ENCODE data around the gene ZNF678.
"Not testable (repeated sequence)": the region's sequence is repeated elsewhere in the genome, so short reads cannot be mapped to it uniquely, and the experiment has no call there.

The ZNF678 gene

DNA sequence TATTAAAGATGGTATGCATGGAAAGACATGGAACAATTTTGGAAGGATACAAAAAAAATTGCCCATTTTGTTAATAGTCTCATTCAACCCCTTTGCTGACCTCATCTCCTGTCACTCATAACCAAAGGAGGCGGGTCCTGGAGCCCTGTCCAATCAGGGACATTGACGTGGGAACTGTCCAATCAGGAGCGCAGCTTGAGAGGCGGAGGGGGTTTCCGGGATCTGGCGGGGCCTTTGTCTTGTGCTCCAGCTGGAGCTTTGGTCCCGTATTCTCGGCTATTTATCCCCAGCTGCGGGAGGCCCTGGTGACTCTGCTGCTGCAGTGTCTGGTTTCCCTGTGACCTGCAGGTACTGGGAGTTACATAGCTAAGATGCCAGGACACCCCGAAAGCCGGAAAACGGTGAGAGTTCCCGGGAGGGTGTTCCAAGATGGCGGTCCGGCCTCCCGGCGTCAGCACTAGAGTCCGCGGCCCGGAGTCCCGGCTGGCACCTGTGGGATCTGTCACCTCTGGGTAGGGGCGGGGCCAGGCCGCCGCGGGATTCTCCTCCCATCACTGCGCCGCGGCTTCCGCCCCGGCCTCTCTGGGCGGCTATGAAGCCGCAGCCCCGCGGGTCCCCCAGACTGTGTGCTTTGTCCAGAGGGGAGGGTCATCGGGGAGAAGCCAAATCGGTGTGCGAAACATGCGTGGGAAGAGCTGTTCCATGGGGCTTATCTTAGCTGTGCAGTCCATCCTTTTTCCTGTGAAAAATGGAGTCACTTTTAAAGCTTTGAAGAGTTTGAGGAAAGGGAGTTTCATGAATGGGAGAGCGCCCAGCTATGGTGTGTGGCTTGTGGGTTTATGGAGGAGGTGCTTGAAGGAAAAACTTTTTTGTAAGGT lies at the start of gene ZNF678:
ZNF678 (plus strand) TSS at position 233 of the 878 bp plus-strand sequence. CDS start 87,436 bp downstream, outside the sequence.
- DNase-seq: peak; percentile 73

DNA sequence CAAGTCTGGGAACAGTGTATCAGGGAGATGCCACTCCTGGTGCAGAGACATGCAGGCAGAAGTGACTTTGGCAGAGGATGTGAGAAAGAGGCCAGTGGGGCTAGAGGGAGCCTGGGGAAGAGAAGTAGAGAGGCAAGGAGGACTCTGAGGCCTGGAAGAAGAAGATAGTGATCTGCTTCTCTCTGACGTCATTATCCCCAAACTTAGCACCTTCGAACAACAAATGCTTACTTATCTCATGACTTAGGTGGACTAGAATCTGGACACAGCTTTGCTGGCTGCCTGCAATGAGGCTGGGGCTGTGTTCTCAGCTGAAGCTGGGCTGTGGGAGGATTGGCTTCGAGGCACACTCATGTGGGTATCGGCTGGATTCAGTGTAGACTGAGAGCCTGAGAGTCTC lies 44.5 kb upstream of the ZNF678 start:
- DNase-seq: no peak

DNA sequence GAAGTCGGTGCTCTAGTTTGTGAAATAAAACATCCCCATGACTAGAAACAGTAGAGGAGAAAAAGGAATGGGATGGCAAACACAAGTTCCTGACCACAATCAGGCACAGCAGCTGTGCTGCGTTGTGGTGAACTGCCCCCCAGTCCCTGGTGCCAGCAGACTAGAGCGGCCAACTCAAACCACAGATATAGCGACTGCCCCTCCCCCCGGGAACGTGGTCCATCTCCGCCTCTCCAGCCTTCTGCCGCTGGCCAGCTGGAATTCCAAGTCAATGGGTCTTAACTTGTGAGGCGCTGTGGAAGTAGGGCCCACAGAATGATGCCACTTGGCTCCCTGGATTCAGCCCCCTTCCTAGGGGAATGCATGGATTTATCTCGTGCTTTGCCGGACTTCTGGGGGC lies 41.6 kb upstream of the ZNF678 start:
- no peak for DNase-seq

DNA sequence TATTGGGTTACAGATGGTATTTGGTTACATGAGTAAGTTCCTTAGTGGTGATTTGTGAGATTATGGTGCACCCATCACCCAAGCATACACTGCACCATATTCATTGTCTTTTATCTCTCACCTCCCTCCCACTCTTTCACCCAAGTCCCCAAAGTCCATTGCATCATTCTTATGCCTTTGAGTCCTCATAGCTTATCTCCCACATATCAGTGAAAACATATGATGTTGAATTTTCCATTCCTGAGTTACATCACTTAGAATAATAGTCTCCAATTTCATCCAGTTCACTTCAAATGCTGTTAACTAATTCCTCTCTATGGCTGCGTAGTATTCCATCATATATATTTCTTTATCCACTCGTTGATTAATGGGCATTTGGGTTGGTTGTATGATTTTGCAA lies 36.8 kb upstream of the ZNF678 start:
- no peak for DNase-seq

DNA sequence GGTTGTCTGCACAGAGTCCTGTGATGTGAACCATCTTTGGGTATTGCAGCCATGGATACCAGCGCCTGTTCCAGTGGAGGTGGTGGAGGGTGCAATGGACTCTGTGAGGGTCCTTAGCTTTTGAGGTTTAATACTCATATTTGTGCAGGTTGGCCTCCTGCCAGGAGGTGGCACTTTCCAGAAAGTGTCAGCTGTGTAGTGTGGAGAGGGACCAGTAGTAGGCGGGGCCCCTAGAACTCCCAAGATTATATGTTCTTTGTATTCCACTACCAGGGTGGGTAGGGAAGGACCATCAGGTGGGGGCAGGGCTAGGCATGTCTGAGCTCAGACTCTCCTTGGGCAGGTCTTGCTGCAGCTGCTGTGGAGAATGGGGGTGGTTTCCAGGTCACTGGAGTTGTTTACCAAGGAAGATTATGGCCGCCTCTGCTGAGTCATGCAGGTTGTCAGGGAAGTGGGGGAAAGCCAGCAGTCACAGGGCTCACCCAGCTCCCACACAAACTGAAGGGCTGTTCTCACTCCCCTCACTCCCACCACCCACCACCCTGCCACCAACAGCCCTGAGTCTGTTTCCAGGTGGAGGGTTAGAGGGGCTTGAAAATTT lies 31.2 kb upstream of the ZNF678 start:
- no peak for DNase-seq

DNA sequence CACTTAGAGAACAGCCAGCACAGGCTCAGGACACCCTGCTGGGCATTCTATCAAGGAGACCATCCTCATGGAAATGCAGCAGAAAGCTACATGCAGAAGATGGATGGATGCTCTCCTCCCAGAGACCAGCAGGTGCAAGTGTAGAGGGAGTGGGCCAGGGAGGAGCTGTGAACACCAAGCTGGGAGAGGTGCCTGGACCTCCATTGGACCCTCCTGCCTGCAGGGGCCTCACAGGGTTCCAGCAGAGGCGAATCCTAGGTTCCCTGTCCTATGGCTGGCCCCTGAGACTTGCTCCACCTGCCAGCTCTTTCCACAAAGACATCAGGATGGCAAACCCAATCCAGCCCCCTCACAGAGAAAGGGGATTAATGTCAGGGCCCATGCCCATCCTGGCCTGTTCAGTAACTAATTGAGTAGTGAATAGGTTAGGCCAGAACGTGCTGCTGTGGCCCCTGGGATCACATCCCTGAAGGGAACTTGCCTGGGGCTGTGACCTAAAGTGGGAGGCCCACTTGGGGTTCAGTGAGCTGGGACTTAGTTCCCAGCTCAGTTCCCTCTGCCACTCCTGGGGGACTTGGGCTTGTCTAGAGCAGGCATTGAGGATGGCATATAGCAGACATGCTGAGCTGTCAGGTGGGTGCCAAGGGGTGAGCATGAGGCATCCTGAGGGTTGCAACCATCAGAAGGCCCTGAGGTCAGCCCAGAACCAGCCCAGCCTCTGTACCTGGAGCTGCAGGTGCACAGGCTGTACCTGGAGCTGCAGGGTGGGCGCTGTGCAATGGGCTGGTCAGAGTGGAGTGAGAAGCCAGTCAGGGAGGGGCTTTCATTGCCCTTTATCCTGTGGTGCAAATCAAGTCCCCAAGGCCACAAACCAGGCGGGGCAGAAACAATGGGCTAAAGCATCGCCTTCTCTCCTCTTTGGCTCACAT lies 22.9 kb upstream of the ZNF678 start:
- DNase-seq: no peak

DNA sequence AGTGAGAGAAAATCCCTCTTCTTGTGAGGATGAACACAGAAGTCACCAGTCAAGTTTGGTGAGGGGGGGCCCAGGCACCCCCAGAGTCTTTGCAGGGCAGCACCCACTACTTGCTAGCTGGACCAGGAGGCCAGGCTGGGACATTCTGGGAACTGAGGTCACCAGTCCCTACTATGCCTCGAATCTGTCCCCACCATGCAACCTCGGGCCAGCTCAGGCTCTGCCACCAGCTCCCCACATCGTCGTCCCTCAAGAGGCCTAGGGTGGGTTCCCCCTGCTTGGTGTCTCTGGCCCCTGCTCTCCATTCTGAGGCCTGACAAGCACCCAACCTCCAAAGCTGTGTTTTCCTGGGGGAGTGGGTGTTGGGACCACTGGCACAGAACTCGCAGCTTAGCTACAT lies 22.2 kb upstream of the ZNF678 start:
- no peak for DNase-seq

DNA sequence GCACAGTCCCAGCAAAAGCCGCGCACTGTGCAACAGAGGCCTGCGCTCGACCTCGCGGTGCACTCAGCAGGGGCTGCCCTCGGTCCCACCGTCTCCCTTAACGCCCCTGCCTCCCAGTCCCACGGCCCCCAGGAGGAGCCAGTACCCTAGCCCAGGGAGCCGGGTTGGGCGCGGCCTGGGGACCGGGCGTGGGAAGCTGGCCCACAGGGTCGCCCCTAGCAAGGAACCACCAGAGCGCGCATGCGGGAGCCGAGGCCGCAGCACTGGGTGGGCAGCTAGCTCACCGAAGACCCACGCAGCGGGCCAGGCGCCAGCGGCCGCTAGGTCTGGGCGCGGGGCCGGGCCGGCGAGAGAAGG lies 21.6 kb upstream of the ZNF678 start:
- no peak for DNase-seq

DNA sequence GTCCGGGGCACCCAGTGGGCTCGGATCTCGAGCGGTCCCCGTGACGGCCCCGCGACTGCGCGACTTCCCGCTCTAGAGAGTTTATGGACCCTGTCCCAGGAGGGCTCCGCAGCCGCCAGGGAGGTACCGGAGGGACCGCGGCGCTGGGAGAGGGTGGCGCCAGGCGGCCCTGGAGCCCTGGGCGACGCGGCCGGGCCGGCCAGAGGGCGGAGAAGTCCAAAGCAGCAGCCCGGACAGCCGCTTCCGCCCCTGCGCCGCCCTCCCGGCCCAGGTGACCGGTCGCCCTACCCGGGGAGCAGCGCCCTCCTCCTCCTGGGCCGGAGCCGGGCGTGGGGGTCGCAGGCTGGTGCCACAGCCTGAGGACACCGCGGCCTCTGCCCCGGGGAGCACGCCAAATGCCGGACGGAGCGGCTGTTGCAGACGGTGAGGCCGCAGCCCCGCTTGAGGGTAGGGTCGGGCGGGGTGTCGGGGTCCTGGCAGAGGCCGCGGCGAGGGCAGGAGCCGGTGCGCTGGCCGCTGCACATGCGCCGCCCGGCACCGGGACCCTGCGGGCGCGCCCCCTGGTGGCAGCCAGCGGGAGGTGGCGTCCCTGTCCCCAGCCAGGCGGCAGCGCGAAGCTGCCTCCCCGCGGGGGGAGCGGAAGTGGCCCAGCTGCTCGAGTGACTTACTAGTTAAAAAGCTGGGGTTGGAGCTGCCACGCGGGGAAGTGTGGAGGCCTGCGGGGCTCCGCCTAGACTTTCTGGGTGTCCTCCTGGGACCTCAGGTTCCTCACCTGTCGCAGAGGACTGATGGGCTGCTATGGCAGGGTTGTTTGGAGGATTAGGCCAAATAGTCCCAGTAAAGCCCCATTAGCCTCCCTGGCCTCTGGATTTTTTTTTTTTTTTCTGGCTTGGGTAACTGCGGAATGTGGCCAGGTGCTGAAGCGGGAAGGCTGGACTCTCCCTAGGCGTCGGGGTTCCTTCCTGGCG lies 20.9 kb upstream of the ZNF678 start:
- peak; percentile 9 for DNase-seq

DNA sequence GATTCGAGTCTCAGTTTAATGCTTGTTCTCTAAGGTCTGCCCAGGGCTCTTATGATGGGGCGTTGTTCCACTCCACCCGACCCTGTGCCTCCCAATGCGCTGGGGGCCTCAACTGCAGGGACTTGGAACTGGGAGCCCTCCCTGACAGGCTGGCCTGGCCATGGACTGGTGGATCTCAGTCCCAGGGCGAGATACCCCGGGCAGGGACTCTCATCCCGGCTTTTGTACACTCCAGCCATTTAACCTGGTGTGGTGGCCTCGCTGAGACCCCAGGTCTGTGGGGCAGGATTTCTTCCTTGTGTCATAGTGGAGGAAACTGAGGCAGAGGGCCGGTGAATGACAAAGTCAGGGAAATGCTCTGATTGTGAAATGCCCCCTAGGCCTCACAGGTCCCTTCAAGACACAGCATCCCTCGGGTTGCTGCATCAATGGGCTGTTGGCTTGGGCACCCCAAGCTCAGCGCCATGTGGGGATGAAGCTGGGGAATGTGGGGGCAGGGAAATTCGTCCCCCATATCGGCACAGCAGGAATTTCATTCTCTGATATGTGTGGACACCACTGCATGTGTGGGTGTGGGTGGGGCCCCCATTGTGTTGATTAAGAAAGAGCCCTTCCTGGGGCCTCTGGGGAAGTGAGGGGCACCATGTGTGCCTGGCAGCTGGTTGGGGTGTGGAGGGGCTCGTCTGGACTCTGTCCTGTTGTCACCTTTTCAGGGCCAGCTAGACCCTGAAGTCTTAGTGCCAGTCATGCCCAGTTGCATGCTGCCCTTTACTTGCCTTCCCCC lies 19.9 kb upstream of the ZNF678 start:
- DNase-seq: no peak

DNA sequence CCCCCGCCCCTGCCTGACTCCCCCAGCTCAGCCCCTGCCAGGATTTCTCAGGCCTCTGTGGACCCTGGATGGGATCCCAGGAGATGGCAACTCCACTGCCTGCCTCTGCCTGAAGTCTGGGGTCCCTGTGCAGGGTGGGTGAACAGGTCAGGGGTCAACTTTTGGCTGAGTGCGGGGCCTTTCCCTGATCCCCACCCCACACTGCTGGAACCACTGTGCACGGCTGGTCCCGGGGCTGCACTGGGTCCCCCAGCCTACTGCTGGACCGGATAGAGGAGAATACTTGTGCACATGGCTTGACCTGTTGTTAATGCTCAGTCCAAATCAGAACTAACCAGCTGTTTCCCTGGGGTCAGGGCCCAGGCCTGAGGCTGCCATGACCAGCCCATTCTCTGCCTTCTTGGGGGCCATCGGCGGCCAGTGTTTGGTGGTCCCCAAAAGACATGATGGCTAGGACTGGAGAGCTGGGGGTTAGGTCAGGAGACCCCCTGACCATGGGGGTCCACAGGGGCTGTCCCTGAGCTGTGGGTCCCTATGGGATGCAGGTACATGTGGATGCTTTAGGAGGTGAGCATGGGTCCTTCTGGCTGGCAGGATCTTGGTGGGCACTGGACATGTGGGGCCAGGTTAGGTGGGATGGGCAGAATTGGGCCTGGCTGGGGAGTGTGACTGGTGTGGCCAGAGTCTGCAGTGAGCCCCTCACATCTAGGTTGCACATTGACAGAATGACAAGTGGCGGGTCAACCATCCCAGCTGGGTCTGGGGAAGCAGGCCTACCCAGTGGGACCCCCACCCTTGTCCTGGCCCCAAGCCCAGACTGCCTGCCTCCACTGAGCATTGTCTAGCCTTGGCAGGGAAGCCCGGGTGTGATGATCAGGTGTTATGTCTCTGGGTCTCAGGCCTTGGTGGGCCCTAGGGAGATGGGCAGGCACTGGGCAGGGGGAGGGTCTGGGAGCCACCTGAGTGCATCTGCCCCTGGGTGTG lies 19.0 kb upstream of the ZNF678 start:
- DNase-seq: no peak

DNA sequence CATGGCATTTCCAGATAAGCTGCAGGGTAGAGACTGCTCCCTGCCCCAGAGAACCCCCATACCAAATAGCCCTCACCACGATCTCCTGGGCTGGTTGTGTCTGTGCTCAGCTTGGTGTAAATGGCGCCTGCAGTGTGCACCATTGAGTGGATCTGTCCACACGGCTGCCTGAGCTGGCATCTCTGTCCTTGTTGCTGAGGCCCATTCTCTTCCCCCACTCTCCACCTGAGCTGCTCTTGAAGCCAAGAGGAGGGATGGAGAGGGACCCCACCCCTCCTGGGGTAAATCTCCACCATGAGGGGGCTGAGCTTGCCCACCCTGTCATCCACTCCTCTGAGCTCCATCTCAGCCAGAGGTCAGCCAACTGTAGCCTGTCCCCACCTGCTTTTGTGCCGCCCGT lies 18.0 kb upstream of the ZNF678 start:
- DNase-seq: no peak

DNA sequence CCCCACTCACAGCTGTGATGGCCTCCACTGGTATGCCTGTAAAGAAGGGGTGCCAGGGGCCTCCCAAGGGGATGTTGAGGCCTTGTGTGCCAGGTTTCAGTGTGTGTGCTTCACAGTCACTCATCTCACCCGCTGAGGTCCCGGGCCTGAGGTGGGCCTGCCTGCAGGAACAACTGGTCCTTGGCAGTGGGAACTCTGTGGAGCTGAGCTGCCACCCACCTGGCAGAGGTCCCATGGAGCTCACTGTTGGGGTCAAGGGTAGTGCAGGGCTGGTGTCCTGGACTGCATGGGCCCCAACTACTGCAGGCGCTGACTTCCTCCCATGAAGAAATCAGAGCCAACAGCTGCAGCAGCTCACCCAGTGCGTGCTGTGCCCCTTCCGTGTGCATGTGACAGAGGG lies 17.3 kb upstream of the ZNF678 start:
- no peak for DNase-seq

DNA sequence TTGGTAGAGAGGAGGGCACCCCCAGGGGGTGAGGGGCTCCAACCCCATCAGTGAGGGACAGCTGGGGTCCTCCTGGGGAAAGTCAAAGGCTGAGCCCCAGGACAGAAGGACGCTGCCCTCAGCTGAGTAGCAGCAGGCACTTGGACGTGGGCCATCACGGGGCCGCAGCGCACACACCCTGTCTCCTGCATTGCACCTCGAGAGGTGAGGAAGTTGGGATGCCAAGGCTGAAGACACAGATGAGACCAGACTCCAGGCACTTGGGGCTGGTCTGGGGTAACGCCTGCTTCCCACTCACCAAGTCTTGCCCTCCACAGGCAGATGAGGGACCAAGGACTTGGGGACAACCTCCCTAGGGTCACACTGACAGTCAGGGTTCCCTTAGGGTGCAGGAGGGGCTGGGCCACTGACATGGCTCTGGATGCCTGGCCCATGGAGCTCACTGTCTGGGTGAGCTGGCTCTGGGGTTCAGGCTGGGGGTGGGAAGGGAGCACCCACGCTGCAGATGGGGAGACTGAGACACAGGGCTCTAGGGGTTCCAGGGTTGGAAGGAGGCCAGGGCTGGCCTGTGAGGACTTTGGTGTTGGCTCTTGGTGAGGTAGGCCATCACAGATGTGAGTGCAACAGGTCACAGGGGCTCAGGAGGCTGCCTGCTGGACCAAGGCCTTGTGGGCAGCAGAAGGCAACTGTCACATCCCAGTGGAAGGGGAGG lies 16.6 kb upstream of the ZNF678 start:
- no peak for DNase-seq

DNA sequence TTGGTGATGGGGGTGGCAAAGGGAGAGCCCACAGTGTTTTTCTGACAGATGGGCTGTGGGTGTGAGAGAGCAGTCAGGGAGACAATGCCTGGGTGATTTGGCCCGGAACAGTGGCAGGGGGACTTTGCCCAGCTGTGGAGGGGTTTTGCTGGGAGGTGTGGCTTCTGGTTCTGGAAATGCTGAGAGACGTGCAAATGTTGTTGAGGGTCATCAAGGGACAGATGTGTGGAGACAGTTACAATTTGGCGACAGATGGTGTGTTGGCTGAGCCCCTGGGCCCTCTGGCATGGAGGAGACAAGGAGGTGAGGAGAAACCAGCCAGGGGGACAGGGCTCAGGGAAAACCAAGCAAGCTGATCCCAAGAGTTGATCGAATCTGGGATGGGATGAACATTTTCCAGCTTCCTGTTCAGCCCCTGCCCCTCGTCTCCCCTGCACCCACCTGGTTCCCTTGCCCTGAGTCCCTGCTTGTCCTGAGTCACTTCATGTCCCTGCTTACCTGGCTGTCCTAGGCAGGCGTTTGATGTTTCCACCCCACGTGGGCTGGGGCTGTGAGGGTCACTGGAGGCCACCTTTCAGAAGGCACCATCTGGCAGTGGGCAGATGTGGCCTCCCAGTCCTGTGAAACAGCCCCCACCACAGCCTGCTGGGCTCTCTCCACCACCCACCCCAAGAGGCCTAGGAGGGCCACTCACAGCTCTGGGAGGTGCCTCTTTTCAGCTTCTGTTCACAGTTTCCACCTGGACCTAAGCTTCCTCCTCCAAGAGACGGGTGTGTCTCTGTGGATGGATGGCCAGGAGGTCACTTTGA lies 15.8 kb upstream of the ZNF678 start:
- DNase-seq: peak; percentile 77

DNA sequence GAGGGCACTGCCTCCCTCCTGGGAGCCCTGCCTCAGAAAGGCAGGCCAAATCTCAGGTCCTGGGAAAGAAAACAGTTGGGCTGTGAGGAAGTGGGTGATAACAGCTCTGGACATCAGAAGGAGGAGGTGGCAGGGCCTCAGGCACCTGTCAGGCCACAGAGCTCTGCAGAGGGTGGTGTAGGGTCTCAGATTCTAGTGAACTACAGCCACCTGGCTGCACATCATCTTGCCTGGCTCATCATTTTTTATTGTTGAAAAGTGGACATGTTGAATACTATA lies 15.3 kb upstream of the ZNF678 start:
- no peak for DNase-seq

DNA sequence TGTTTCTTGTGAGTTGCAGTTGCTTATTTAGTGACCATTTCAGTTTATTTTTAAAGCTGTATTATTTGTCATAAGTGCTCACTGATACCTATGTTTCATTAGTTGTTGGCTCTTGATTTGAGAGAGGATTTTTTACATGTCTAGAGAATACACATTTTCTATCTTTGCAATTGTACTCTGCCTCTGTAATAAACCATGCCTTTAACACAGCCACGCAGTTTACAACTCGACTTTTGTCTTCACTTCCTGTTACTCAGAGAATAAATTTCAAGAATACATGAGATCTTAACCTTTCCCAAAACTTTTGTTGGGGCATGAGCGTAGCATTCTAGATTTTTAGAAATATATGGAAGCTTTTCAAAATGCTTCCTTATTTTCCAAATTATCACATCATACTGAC lies 14.9 kb upstream of the ZNF678 start:
- DNase-seq: no peak

DNA sequence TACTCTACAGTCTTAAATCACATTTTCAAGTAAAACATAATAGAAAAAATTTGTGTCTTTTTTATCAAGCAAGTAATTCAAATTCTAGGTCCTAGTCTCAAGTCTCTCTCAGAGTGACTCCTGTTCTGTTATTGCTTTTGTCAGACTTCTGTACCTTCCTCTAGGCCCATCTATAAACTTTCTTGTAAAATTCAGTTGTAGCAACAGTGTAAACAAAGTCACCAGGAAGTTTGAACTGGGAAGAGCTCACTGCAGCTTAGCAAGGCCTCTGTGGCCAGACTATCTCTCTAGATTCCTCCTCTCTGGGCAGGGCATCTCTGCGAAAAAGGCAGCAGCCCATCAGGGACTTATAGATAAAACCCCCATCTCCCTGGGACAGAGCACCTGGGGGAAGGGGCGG lies 13.5 kb upstream of the ZNF678 start:
- no peak for DNase-seq

DNA sequence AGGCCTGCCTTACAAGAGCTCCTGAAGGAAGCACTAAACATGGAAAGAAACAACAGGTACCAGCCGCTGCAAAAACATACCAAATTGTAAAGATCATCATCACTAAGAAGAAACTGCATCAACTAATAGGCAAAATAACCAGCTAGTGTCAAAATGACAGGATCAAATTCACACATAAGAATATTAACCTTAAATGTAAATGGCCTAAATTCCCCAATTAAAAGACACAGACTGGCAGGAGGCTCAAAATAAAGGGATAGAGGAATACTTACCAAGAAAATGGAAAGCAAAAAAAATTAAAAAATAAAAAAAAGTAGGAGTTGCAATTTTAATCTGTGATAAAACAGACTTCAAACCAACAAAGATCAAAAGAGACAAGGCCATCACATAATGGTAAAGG lies 11.5 kb upstream of the ZNF678 start:
- not testable (repeated sequence) for DNase-seq
